Fibroblast of lung (primary cell): ENCODE results near the gene LRGUK. TPM values are rescaled to one million over a fixed set of nuclear protein-coding genes. Genes with fewer than 3 reads are reported as not detected.
"Not testable (repeated sequence)": the region's sequence is repeated elsewhere in the genome, so short reads cannot be mapped to it uniquely, and the experiment has no call there.

Experiments
- DNase-seq, 2 donors: peaks; one replicate each; pipeline versions ENCODE4 v3.0.0 to v3.0.0-alpha.2; 2010; ENCODE audit warnings: low read depth in 2 of 2
- H2AFZ ChIP-seq: 2 replicates; pipeline ENCODE4 v1.5.1; 2012; ENCODE audit warnings: low read length, control low read depth, inconsistent platforms
- H3K27ac ChIP-seq: 2 replicates; pipeline ENCODE4 v1.5.1; 2011; ENCODE audit warnings: low read length, control low read depth; ENCODE audit not compliant: insufficient read depth
- H3K27me3 ChIP-seq: 2 replicates; pipeline ENCODE4 v1.5.1; 2011; ENCODE audit warnings: mild to moderate bottlenecking, low read length; ENCODE audit not compliant: control insufficient read depth, insufficient read depth
- H3K36me3 ChIP-seq: 2 replicates; pipeline ENCODE4 v1.5.1; 2011; ENCODE audit warnings: low read length; ENCODE audit not compliant: control insufficient read depth, insufficient read depth
- H3K4me1 ChIP-seq: 2 replicates; pipeline ENCODE4 v1.5.1; 2011; ENCODE audit warnings: low read length; ENCODE audit not compliant: control insufficient read depth, insufficient read depth; ENCODE audit errors: extremely low read depth
- H3K4me2 ChIP-seq: 2 replicates; pipeline ENCODE4 v1.5.1; 2011; ENCODE audit warnings: low read length, control low read depth; ENCODE audit not compliant: insufficient read depth; ENCODE audit errors: extremely low read depth
- H3K4me3 ChIP-seq, 4 experiments: fragments of 200-600 bp in 1 of 4; sonication (generic) in 1 of 4; replicated peaks in 1 of 4; 2 replicates each; pipeline ENCODE4 v1.5.1; 2011 to 2016; ENCODE audit warnings: low read length in 4 of 4, low read depth in 3 of 4, mild to moderate bottlenecking in 3 of 4, control low read depth in 2 of 4, inconsistent platforms in 1 of 4, mixed read lengths in 1 of 4; ENCODE audit not compliant: insufficient read depth in 1 of 4; ENCODE audit errors: control extremely low read depth in 1 of 4
- H3K79me2 ChIP-seq: 2 replicates; pipeline ENCODE4 v1.5.1; 2012; ENCODE audit warnings: mild to moderate bottlenecking, low read length, inconsistent platforms; ENCODE audit not compliant: control insufficient read depth, insufficient read depth
- H3K9ac ChIP-seq: 2 replicates; pipeline ENCODE4 v1.5.1; 2011; ENCODE audit warnings: mild to moderate bottlenecking, low read length, control low read depth; ENCODE audit not compliant: insufficient read depth
- H3K9me3 ChIP-seq: 2 replicates; pipeline ENCODE4 v1.5.1; 2012; ENCODE audit warnings: low read depth, low read length; ENCODE audit not compliant: control insufficient read depth, insufficient read depth
- H4K20me1 ChIP-seq: 2 replicates; pipeline ENCODE4 v1.5.1; 2011; ENCODE audit warnings: low read length; ENCODE audit not compliant: control insufficient read depth, insufficient read depth; ENCODE audit errors: extremely low read depth
- EZH2 ChIP-seq: IDR thresholded peaks from 2 replicates; pipeline ENCODE4 v1.5.1; 2012; ENCODE audit warnings: low read length, control low read depth, mild to moderate bottlenecking; ENCODE audit errors: missing control alignments
- polyA plus RNA-seq, 2 donors: library from polyadenylated mRNA; depleted of rRNA in 1 of 2; stranded (reverse) in 1 of 2; unstranded in 1 of 2; fragments of >200 nt; gene quantifications; 2 replicates each; pipeline ENCODE4 v1.2.1, GENCODE V29; 2011 to 2012; ENCODE audit warnings: missing spikeins in 1 of 2
- total RNA-seq: library from RNA; depleted of rRNA; stranded (reverse); fragments of >200 nt; gene quantifications from 2 replicates; pipeline ENCODE4 v1.2.1, GENCODE V29; 2014
- TF ChIP-seq, protein P1 (sequence below), 2 donors: IDR thresholded peaks in 1 of 2; conservative IDR thresholded peaks in 1 of 2; 1 replicate in 1 of 2; 2 replicates in 1 of 2; pipeline ENCODE4 v1.5.1; 2011 to 2012; ENCODE audit warnings: low read length in 2 of 2, control low read depth in 1 of 2, inconsistent platforms in 1 of 2, low read depth in 1 of 2, mild to moderate bottlenecking in 1 of 2

Gene LRGUK
- total and polyA plus RNA-seq, 2 donors (not counting 1 experiment from before 2014, with no cell fraction given), result 0.08 to 0.17 TPM

DNA sequence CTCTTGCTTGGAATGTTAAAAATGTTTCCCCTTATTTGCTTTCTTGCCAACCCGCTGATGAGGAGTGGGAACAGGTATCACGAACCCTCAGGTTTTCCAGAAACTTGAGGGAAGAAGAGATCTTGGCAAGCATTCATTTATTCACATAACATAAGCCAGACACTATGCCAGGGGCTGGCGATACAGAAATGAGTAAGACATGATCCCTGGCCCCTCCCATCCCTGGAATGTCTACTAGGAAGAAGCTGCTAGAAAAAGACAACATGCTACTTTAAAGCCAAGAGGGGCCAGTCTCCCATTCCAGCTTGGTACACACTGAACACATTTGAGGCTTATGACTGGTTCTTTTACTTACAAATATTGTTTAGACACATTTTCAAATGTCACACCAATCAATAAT is 163.1 kb downstream of the LRGUK start:
- H3K4me2 ChIP-seq, result no peak overlapping the region
- peak; percentile 9 to 39 for DNase-seq
- H3K79me2 ChIP-seq, result no peaks in the 10 kb centered on the region
- no peaks in the 10 kb centered on the region for H3K27me3 ChIP-seq
- H3K9me3 ChIP-seq, result no peaks in the 10 kb centered on the region
- no peak overlapping the region for H3K9ac ChIP-seq
- no peaks in the 10 kb centered on the region for H4K20me1 ChIP-seq
- no peak overlapping the region for H3K27ac ChIP-seq
- H3K4me3 ChIP-seq, result no peak overlapping the region
- H2AFZ ChIP-seq, result no peak overlapping the region
- H3K36me3 ChIP-seq, result no peaks in the 10 kb centered on the region
- no peak for TF ChIP-seq EZH2
- TF ChIP-seq, protein P1, sequence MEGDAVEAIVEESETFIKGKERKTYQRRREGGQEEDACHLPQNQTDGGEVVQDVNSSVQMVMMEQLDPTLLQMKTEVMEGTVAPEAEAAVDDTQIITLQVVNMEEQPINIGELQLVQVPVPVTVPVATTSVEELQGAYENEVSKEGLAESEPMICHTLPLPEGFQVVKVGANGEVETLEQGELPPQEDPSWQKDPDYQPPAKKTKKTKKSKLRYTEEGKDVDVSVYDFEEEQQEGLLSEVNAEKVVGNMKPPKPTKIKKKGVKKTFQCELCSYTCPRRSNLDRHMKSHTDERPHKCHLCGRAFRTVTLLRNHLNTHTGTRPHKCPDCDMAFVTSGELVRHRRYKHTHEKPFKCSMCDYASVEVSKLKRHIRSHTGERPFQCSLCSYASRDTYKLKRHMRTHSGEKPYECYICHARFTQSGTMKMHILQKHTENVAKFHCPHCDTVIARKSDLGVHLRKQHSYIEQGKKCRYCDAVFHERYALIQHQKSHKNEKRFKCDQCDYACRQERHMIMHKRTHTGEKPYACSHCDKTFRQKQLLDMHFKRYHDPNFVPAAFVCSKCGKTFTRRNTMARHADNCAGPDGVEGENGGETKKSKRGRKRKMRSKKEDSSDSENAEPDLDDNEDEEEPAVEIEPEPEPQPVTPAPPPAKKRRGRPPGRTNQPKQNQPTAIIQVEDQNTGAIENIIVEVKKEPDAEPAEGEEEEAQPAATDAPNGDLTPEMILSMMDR (conservative IDR thresholded peaks at IDR 0.05 in 1 of 2, IDR thresholded peaks at IDR 0.05 in 1 of 2; ENCODE audit: low read depth in 1 of 2, low read length in 2 of 2), result no peak
- H3K4me1 ChIP-seq, result no peaks in the 10 kb centered on the region

DNA sequence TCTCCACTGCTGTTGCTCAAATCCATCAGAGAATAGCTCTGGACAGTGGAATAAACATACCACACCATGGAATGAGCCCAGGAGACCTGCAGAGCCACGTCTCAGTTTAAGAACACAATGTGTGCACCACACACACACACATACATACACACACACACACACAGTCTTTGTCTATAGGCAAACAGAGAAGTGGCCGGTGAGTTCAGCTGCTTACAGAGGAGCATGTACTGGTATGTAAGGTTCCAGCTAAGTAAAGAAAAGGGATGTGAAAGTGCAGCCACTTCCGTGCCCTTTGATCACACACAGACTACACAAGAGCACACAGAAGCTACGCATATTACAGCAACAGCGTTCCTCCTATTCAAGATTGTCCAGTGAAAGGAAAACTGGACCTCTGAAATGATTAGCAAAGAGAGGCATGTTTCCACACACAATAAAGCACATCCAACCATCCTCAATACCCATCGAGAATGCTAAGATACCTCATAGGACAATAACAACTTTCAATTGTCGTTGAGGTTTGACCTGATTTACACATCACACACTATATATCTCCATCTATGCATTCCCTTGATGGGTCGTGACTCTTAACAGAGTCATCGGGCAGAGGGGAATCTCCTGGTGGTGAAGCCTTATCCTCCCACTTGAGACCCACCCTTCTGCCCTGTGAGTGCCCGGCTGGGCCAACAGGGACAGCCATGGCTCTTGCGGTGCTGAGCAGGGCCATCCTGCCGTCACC is 166.0 kb downstream of the LRGUK start:
- Histone ChIP-seq H3K27ac (no peak overlapping the region), H3K4me1 (no peaks in the 10 kb centered on the region), H2AFZ (no peak overlapping the region), H3K4me2 (no peak overlapping the region), H3K79me2 (no peaks in the 10 kb centered on the region), H3K9me3 (no peaks in the 10 kb centered on the region), H3K9ac (no peak overlapping the region), H3K36me3 (no peaks in the 10 kb centered on the region), H4K20me1 (no peaks in the 10 kb centered on the region), H3K4me3 (no peak overlapping the region), H3K27me3 (no peaks in the 10 kb centered on the region)
- no peak for DNase-seq
- no peak for TF ChIP-seq EZH2
- TF ChIP-seq, protein P1 (conservative IDR thresholded peaks at IDR 0.05 in 1 of 2, IDR thresholded peaks at IDR 0.05 in 1 of 2; ENCODE audit: low read depth in 1 of 2, low read length in 2 of 2), result no peak

DNA sequence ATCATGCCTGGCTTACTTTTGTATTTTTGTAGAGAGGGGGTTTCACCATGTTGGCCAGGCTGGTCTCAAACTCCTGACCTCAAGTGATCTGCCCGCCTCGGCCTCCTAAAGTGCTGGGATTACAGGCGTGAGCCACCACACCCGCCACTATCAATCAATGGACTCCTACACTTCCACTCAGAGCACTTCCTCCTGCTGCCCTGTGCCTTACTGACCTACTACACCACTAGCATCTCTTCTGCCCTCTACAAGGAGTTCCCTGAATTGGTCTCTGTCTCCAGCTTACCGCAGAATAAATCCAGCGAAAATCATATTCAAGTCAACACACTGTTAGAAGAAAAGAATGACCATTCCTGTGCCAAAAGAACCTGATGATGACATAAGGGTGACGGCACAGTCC is 168.8 kb downstream of the LRGUK start:
- not testable (repeated sequence) for H3K27ac ChIP-seq, H3K27me3 ChIP-seq, H3K79me2 ChIP-seq, H3K4me2 ChIP-seq, H3K36me3 ChIP-seq, H3K9me3 ChIP-seq, DNase-seq, H2AFZ ChIP-seq, H3K4me3 ChIP-seq, H4K20me1 ChIP-seq, H3K4me1 ChIP-seq, H3K9ac ChIP-seq
